ENCODE measurements around the gene LRRK2.

The LRRK2 gene

DNA sequence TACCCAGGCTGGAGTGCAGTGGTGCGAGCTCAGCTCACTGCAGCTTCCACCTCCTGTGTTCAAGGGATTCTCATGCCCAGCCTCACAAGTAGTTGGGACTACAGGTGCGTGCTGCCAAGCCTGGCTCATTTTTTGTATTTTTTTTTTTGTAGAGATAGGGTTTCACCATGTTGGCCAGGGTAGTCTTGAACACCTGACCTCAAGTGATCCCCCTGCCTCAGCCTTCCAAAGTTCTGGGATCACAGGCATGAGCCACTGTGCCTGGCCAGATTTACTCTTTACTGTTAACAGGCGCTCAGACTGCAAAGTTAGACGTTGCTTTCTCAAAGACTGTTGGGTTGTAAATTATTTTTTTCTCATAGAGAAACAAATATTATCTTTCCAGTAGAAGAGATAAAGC is 46.1 kb upstream of the LRRK2 start:
- TF ChIP-seq, protein P1, sequence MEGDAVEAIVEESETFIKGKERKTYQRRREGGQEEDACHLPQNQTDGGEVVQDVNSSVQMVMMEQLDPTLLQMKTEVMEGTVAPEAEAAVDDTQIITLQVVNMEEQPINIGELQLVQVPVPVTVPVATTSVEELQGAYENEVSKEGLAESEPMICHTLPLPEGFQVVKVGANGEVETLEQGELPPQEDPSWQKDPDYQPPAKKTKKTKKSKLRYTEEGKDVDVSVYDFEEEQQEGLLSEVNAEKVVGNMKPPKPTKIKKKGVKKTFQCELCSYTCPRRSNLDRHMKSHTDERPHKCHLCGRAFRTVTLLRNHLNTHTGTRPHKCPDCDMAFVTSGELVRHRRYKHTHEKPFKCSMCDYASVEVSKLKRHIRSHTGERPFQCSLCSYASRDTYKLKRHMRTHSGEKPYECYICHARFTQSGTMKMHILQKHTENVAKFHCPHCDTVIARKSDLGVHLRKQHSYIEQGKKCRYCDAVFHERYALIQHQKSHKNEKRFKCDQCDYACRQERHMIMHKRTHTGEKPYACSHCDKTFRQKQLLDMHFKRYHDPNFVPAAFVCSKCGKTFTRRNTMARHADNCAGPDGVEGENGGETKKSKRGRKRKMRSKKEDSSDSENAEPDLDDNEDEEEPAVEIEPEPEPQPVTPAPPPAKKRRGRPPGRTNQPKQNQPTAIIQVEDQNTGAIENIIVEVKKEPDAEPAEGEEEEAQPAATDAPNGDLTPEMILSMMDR (IDR thresholded peaks at IDR 0.05; ENCODE audit: insufficient read depth, low read length) = no peak
- TF ChIP-seq SPI1 (IDR thresholded peaks at IDR 0.05; ENCODE audit: borderline replicate concordance, low read depth) = no peak
- TF ChIP-seq POLR2AphosphoS5 (IDR thresholded peaks at IDR 0.05; ENCODE audit: low read depth) = no peak
- no peak for TF ChIP-seq GABPA (IDR thresholded peaks at IDR 0.05; ENCODE audit: low read depth)
- TF ChIP-seq REST (IDR thresholded peaks at IDR 0.05; ENCODE audit: insufficient replicate concordance, low read depth) = no peak
- Histone ChIP-seq H3K4me3 (replicated peaks; ENCODE audit: insufficient read depth, low read length) (no peak overlapping the region), H3K27me3 (ENCODE audit: insufficient read depth, poor library complexity, severe bottlenecking) (no peaks in the 10 kb centered on the region), H3K27ac (replicated peaks) (no peak overlapping the region)
- no peak for DNase-seq (ENCODE audit: low read depth in 1 of 2, low spot score in 1 of 2)

- no peak for TF ChIP-seq POLR2AphosphoS5 (IDR thresholded peaks at IDR 0.05; ENCODE audit: low read depth)
- TF ChIP-seq SPI1 (IDR thresholded peaks at IDR 0.05; ENCODE audit: borderline replicate concordance, low read depth) = no peak
- TF ChIP-seq GABPA (IDR thresholded peaks at IDR 0.05; ENCODE audit: low read depth) = no peak
- no peak for TF ChIP-seq REST (IDR thresholded peaks at IDR 0.05; ENCODE audit: insufficient replicate concordance, low read depth)
- H3K4me3 ChIP-seq (replicated peaks; ENCODE audit: insufficient read depth, low read length) = no peak overlapping the region
Measured at GRCh38 chr12:40181490-40181889, 43.3 kb upstream of the LRRK2 start.

GRCh38 chr12:40183715-40184114 is 41.1 kb upstream of the LRRK2 start:
- Histone ChIP-seq H3K27me3 (ENCODE audit: insufficient read depth, poor library complexity, severe bottlenecking) (no peaks in the 10 kb centered on the region), H3K27ac (replicated peaks) (no peak overlapping the region), H3K4me3 (replicated peaks; ENCODE audit: insufficient read depth, low read length) (no peak overlapping the region)
- TF ChIP-seq, protein P1 (IDR thresholded peaks at IDR 0.05; ENCODE audit: insufficient read depth, low read length) = no peak
- TF ChIP-seq REST (IDR thresholded peaks at IDR 0.05; ENCODE audit: insufficient replicate concordance, low read depth) (no peak), GABPA (IDR thresholded peaks at IDR 0.05; ENCODE audit: low read depth) (no peak), POLR2AphosphoS5 (IDR thresholded peaks at IDR 0.05; ENCODE audit: low read depth) (no peak), SPI1 (IDR thresholded peaks at IDR 0.05; ENCODE audit: borderline replicate concordance, low read depth) (no peak)
- no peak for DNase-seq (ENCODE audit: low read depth in 1 of 2, low spot score in 1 of 2)

More at GRCh38 chr12:40181490-40181889, 43.3 kb upstream of the LRRK2 start:
- no peak overlapping the region for H3K27ac ChIP-seq (replicated peaks)
- no peaks in the 10 kb centered on the region for H3K27me3 ChIP-seq (ENCODE audit: insufficient read depth, poor library complexity, severe bottlenecking)
- DNase-seq (ENCODE audit: low read depth in 1 of 2, low spot score in 1 of 2) = no peak

Measured in HL-60 (cell line).